H1 (cell line): ENCODE data around the gene CDCA7. TPM values are rescaled to one million over a fixed set of nuclear protein-coding genes. Genes with fewer than 3 reads are reported as not detected.

Source experiments
- ASH2L ChIP-seq: fragments of 200-600, 300-600 bp; sonication (generic); IDR thresholded peaks from one replicate; pipeline ENCODE4 v1.7.1; 2017; ENCODE audit warnings: low read length
- CHD1 ChIP-seq: IDR thresholded peaks from 2 replicates; pipeline ENCODE4 v1.6.1; 2012; ENCODE audit warnings: low read depth, low read length, improper control_type of control experiment
- NRF1 ChIP-seq: IDR thresholded peaks from 2 replicates; pipeline ENCODE4 v1.6.1; 2011; ENCODE audit warnings: mild to moderate bottlenecking, low read depth, low read length, improper control_type of control experiment
- RFX5 ChIP-seq: IDR thresholded peaks from 2 replicates; pipeline ENCODE4 v1.6.1; 2011; ENCODE audit warnings: low read depth, low read length, improper control_type of control experiment, borderline replicate concordance
- SIX5 ChIP-seq: IDR thresholded peaks from 2 replicates; pipeline ENCODE4 v1.6.1; 2011; ENCODE audit warnings: mild to moderate bottlenecking, low read depth, low read length
- ZNF274 ChIP-seq: IDR thresholded peaks from 2 replicates; pipeline ENCODE4 v1.7.0; 2012; ENCODE audit warnings: low read length, borderline replicate concordance; ENCODE audit errors: extremely low read depth
- polyA plus RNA-seq, 7 experiments: library from polyadenylated mRNA; depleted of rRNA in 3 of 7; stranded (reverse) in 5 of 7; unstranded in 2 of 7; fragments of >200 nt in 5 of 7; fragments of 200-250 nt in 2 of 7; gene quantifications; 1 replicate in 5 of 7; 2 replicates in 1 of 7; 4 replicates in 1 of 7; pipeline versions ENCODE4 v1.2.1 to v1.2.3, GENCODE V29; 2011 to 2013; ENCODE audit warnings: missing spikeins in 2 of 7, mixed read lengths in 2 of 7
- total RNA-seq: library from RNA; stranded (reverse); fragmentation: NEBNext Ultra II Directional; extraction: Animal tissue kit (Norgen Biotek cat#: 25700); gene quantifications from 2 replicates; pipeline ENCODE4 v1.2.1, GENCODE V29; 2021
- TF ChIP-seq, protein P1 (sequence below): IDR thresholded peaks from 2 replicates; pipeline ENCODE4 v1.6.1; 2011; ENCODE audit warnings: low read depth, mild to moderate bottlenecking, low read length; ENCODE audit not compliant: insufficient read depth

Gene CDCA7
- total and polyA plus RNA-seq, 2 of the 8 experiments (the other 6 are each of a cell fraction or from before 2014, with no cell fraction given) = 64.4 to 80.4 TPM

DNA sequence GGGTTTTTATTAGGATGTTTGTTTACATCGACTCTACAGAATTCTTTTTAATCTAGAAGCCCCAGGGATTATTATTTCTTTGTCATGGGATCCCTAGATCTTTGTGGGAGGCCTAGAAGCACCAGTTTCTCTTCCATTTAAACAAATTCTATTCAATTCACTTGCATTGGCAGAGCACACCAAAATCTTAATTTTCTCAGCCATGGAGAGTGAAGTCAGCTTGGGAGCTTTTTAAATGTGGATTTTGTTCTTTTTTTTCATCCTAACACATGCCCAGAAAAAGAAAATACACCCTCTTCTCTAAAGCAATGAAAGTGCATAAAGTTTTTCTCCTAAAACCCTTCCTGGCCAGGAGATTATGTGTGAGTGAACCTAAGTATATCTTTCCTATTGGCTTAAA, 38.5 kb downstream of the CDCA7 start (continued):
- TF ChIP-seq ASH2L = no peak
- no peak for TF ChIP-seq CHD1
- TF ChIP-seq NRF1 = no peak
- no peak for TF ChIP-seq RFX5
- no peak for TF ChIP-seq SIX5
- TF ChIP-seq, protein P1, sequence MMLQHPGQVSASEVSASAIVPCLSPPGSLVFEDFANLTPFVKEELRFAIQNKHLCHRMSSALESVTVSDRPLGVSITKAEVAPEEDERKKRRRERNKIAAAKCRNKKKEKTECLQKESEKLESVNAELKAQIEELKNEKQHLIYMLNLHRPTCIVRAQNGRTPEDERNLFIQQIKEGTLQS = no peak
- TF ChIP-seq ZNF274 = no peak
